HG02678 (cell line): Measurements from ENCODE around the gene MAP3K7.

ENCODE experiments used
- ATAC-seq: cut with Tn5 transposase; IDR thresholded peaks from one replicate; pipeline ENCODE4 v1.9.1; 2021; ENCODE audit warnings: mild to moderate bottlenecking, moderate library complexity; ENCODE audit not compliant: unreplicated experiment

MAP3K7 gene

GRCh38 chr6:90586836-90587638 lies at the start of gene MAP3K7:
Gene MAP3K7 (minus strand): TSS chr6:90587072. CDS start chr6:90586883, 189 bp downstream.
- peak; percentile 92 for ATAC-seq

GRCh38 chr6:90631046-90631445 lies 44.2 kb upstream of the MAP3K7 start:
- ATAC-seq, result no peak

- no peak for ATAC-seq
These were observed 34.7 kb upstream of the MAP3K7 start for GRCh38 chr6:90621581-90621980.

GRCh38 chr6:90619221-90619620 lies 32.3 kb upstream of the MAP3K7 start:
- no peak for ATAC-seq

- ATAC-seq, result no peak
These were observed 25.4 kb upstream of the MAP3K7 start for GRCh38 chr6:90612313-90612680.

- ATAC-seq, result no peak
These were observed 24.9 kb upstream of the MAP3K7 start for GRCh38 chr6:90611543-90612312.

GRCh38 chr6:90610751-90611542 lies 24.1 kb upstream of the MAP3K7 start:
- peak; percentile 63 for ATAC-seq

- ATAC-seq, result no peak
These were observed 23.5 kb upstream of the MAP3K7 start for GRCh38 chr6:90610301-90610750.

GRCh38 chr6:90605749-90606340 lies 19.0 kb upstream of the MAP3K7 start:
- ATAC-seq, result no peak

- ATAC-seq, result no peak
These were observed 17.7 kb upstream of the MAP3K7 start for GRCh38 chr6:90604546-90604945.

- ATAC-seq, result no peak
These were observed 12.3 kb upstream of the MAP3K7 start for GRCh38 chr6:90599151-90599550.

GRCh38 chr6:90598192-90598951 lies 11.5 kb upstream of the MAP3K7 start:
- ATAC-seq, result no peak

- ATAC-seq, result no peak
These were observed 10.2 kb upstream of the MAP3K7 start for GRCh38 chr6:90596967-90597539.

GRCh38 chr6:90595854-90596253 lies 9.0 kb upstream of the MAP3K7 start:
- no peak for ATAC-seq

- ATAC-seq, result peak; percentile 22
These were observed 381 bp downstream of the MAP3K7 start for GRCh38 chr6:90586546-90586835.

- ATAC-seq, result no peak
These were observed 2.1 kb downstream of the MAP3K7 start for GRCh38 chr6:90584636-90585255.

- no peak for ATAC-seq
These were observed 2.9 kb downstream of the MAP3K7 start for GRCh38 chr6:90583836-90584481.

GRCh38 chr6:90583179-90583835 lies 3.6 kb downstream of the MAP3K7 start:
- no peak for ATAC-seq

- no peak for ATAC-seq
These were observed 5.7 kb downstream of the MAP3K7 start for GRCh38 chr6:90581146-90581545.
